ENCODE data around the gene ZSCAN20.

DNA sequence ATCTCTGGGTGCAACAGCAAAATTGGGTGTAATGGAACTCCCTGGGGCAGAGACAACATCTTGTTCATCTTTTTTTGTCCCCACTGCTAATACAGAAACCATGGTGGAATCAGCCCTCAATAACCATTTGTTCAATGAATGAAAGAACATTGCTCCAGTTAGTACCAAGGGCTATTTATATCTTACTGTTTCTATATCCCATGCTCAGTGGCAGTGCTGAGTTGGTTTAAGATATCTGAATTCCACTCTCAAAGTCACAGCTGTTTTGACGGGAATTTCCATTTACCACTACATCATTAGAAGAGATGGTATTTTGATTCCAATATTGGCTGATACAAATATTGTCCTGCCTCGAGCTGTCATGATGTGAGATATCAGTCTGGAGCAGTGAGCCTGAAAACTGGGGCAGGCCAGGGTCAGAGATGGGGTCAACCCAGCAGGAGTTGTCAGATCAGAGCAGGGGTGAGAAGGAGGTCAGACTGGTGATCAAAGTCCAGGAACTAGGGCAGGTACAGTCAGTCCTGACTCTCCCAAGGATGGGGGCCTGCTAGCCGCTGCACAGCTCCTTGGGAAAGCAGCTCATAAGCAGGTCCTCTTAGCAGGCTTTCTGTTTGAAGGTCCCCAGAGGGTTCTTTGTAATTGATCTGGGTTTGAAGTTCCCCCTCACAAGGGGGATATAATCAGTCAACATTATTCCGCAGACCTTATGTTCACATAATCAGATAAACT is 35.7 kb upstream of the ZSCAN20 start:
- TF ChIP-seq, protein P1, sequence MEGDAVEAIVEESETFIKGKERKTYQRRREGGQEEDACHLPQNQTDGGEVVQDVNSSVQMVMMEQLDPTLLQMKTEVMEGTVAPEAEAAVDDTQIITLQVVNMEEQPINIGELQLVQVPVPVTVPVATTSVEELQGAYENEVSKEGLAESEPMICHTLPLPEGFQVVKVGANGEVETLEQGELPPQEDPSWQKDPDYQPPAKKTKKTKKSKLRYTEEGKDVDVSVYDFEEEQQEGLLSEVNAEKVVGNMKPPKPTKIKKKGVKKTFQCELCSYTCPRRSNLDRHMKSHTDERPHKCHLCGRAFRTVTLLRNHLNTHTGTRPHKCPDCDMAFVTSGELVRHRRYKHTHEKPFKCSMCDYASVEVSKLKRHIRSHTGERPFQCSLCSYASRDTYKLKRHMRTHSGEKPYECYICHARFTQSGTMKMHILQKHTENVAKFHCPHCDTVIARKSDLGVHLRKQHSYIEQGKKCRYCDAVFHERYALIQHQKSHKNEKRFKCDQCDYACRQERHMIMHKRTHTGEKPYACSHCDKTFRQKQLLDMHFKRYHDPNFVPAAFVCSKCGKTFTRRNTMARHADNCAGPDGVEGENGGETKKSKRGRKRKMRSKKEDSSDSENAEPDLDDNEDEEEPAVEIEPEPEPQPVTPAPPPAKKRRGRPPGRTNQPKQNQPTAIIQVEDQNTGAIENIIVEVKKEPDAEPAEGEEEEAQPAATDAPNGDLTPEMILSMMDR (conservative IDR thresholded peaks at IDR 0.05; ENCODE audit: low read depth, low read length): no peak
- TF ChIP-seq SMC3 (IDR thresholded peaks at IDR 0.05; ENCODE audit: low read depth, low read length) (no peak), POLR2A (IDR thresholded peaks at IDR 0.05; ENCODE audit: low read depth, low read length) (no peak), RAD21 (IDR thresholded peaks at IDR 0.05; ENCODE audit: low read length) (no peak), FOS (IDR thresholded peaks at IDR 0.05; ENCODE audit: low read depth, low read length) (no peak)

Data from IMR-90 (cell line).